ENCODE measurements around the gene RAB25.

RAB25 gene

GRCh38 chr1:156060937-156061636 lies at the start of gene RAB25:
TSS of gene RAB25 (plus strand) at chr1:156061160. CDS start at chr1:156061401, 241 bp downstream.
- TF ChIP-seq, protein P1, sequence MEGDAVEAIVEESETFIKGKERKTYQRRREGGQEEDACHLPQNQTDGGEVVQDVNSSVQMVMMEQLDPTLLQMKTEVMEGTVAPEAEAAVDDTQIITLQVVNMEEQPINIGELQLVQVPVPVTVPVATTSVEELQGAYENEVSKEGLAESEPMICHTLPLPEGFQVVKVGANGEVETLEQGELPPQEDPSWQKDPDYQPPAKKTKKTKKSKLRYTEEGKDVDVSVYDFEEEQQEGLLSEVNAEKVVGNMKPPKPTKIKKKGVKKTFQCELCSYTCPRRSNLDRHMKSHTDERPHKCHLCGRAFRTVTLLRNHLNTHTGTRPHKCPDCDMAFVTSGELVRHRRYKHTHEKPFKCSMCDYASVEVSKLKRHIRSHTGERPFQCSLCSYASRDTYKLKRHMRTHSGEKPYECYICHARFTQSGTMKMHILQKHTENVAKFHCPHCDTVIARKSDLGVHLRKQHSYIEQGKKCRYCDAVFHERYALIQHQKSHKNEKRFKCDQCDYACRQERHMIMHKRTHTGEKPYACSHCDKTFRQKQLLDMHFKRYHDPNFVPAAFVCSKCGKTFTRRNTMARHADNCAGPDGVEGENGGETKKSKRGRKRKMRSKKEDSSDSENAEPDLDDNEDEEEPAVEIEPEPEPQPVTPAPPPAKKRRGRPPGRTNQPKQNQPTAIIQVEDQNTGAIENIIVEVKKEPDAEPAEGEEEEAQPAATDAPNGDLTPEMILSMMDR (IDR thresholded peaks at IDR 0.05; ENCODE audit: low read depth, low read length, missing control alignments), result no peak
- DNase-seq (ENCODE audit: low read depth), result no peak
- no peak within 1 kb of the TSS for H3K4me3 ChIP-seq (ENCODE audit: low read depth, low read length)

DNA sequence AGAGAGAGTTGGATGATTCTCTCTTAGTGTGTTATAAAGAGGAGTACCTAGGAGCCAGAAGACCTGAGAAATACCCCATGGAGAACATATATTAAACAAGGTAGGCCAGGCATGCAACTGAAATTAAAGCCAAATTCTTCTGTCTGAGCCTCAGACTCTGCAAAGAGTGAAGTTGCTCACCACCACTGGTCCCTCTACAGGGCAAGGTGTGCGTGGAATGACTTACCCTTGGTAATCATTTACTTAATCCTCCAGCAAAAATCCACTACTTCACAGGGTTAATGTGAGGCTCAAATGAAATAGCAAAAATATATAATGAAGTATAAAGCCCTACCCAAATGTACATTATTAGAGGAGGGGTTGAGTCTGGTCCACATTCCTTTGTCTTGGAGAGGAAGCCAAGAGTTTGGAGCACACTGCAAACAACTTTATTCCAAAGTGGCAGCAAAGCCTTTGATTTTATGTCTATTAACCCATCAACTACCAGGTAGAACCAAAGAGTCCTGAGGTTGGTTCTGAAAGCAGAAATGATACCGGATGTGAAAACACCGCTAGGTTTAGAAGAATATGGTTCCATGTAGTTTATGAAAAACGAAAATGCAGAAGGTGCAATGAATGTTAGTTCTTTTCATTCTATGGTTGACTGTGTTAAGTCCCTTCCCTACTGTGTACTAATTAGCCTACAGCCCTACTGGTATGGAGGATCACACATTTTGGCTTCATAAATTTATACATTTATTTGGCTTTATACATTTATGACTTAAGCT lies 48.7 kb upstream of the RAB25 start:
- peak; percentile 65 for DNase-seq (ENCODE audit: low read depth)
- no peak overlapping the region; the same call in 1 of the 2 replicates for H3K4me3 ChIP-seq (ENCODE audit: low read depth, low read length)
- TF ChIP-seq, protein P1 (IDR thresholded peaks at IDR 0.05; ENCODE audit: low read depth, low read length, missing control alignments), result peak; percentile 6

- TF ChIP-seq, protein P1 (IDR thresholded peaks at IDR 0.05; ENCODE audit: low read depth, low read length, missing control alignments), result no peak
- no peak for DNase-seq (ENCODE audit: low read depth)
- no peak overlapping the region for H3K4me3 ChIP-seq (ENCODE audit: low read depth, low read length)
Measured at GRCh38 chr1:156014829-156015228, 46.1 kb upstream of the RAB25 start.

GRCh38 chr1:156019946-156020292 lies 41.0 kb upstream of the RAB25 start:
- no peak for DNase-seq (ENCODE audit: low read depth)
- TF ChIP-seq, protein P1 (IDR thresholded peaks at IDR 0.05; ENCODE audit: low read depth, low read length, missing control alignments), result no peak
- H3K4me3 ChIP-seq (ENCODE audit: low read depth, low read length), result peak overlapping the region; percentile 84

GRCh38 chr1:156020293-156021092 lies 40.5 kb upstream of the RAB25 start, which contains the start of gene SSR2:
TSS of gene SSR2 (minus strand) at chr1:156020951. CDS start at chr1:156020167, 784 bp downstream.
- DNase-seq (ENCODE audit: low read depth), result peak; percentile 83
- TF ChIP-seq, protein P1 (IDR thresholded peaks at IDR 0.05; ENCODE audit: low read depth, low read length, missing control alignments), result no peak

DNA sequence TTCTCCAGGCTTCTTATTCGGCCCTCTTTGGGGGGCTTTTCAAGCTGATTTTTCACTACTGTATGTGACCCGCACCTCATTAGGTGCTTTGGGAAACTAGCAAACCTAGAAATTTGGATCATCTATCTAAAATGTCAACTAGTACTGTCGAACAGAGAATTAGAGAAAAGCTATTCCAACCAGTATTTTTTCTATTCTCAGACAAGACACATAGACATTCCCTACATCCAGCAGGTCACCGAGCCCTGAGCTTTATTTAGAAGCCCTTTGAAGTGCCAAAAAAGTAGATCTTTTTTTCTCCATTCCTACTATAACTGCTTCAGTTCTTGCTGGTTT lies 39.9 kb upstream of the RAB25 start:
- no peak overlapping the region; the same call in 1 of the 2 replicates for H3K4me3 ChIP-seq (ENCODE audit: low read depth, low read length)
- DNase-seq (ENCODE audit: low read depth), result no peak
- TF ChIP-seq, protein P1 (IDR thresholded peaks at IDR 0.05; ENCODE audit: low read depth, low read length, missing control alignments), result no peak

More at GRCh38 chr1:156020293-156021092, 40.5 kb upstream of the RAB25 start, which contains the start of gene SSR2:
- H3K4me3 ChIP-seq (ENCODE audit: low read depth, low read length), result peak within 1 kb of the TSS; percentile 84
